Ascending aorta (tissue), 2 donors: ENCODE measurements around the gene PADI2. TPM values are rescaled to one million over a fixed set of nuclear protein-coding genes. Genes with fewer than 3 reads are reported as not detected.

ENCODE experiments used
- DNase-seq, 2 donors: peaks; one replicate each; pipeline ENCODE4 v3.0.0-alpha.2; 2019; ENCODE audit warnings: low spot score in 2 of 2
- H3K27ac ChIP-seq, 2 donors: fragments of 200-600 bp; sonication (generic); one replicate each; pipeline ENCODE4 v1.5.1; 2016 to 2017; ENCODE audit warnings: mild to moderate bottlenecking in 1 of 2
- H3K27me3 ChIP-seq: fragments of 200-600 bp; sonication (generic); one replicate; pipeline ENCODE4 v1.5.1; 2017
- H3K36me3 ChIP-seq, 2 donors: fragments of 200-600 bp; sonication (generic); one replicate each; pipeline ENCODE4 v1.5.1; 2016
- H3K4me1 ChIP-seq, 2 donors: fragments of 200-600 bp; sonication (generic); one replicate each; pipeline ENCODE4 v1.5.1; 2016 to 2017; ENCODE audit warnings: mild to moderate bottlenecking in 1 of 2
- H3K4me3 ChIP-seq, 2 donors: fragments of 200-600 bp; sonication (generic); one replicate each; pipeline ENCODE4 v1.5.1; 2016 to 2017; ENCODE audit warnings: mild to moderate bottlenecking in 1 of 2
- H3K9me3 ChIP-seq, 2 donors: fragments of 200-600 bp; sonication (generic); one replicate each; pipeline ENCODE4 v1.5.1; 2016
- CTCF ChIP-seq, 3 experiments: fragments of 200-600 bp in 2 of 3; fragments of 450-650 bp in 1 of 3; sonication (generic) in 2 of 3; IDR thresholded peaks; one replicate each; pipeline ENCODE4 v1.5.1; 2016 to 2019; ENCODE audit warnings: antibody characterized with exemption in 3 of 3, mild to moderate bottlenecking in 1 of 3, moderate library complexity in 1 of 3
- intact Hi-C: fragments of 100-400 bp; cut with DNase I; formaldehyde crosslinking; loops from one replicate; pipeline ENCODE4 v1.15.1; 2023
- total RNA-seq: library from RNA; depleted of rRNA; stranded (reverse); fragments of >200 nt; gene quantifications from one replicate; pipeline ENCODE4 v1.1.0, GENCODE V29; 2016

PADI2 gene
- total RNA-seq, 1 donor from 2014 or later, result 0.21 TPM

DNA sequence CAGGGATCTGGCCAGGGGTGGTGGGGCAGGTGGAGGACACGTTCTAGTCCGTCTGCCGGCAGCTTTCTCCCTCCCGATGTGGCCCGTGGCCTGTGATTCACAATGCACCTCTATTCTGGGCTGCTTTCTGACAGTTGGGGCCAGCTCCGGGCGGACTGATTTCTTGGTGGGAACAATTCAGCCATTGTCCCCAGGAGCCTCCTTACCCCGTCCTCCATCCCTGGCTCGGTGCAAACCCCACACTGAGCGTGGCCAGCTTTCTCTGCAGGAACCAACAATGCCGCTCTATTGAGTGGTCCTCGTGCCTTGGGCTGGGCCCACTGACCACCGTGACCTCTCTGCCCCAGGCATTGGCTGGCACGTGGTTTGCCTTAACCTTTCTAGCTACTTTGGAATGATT is 29.7 kb downstream of the PADI2 start:
- Histone ChIP-seq H3K36me3 (no peaks in the 10 kb centered on the region), H3K27ac (no peak overlapping the region), H3K4me1 (no peaks in the 10 kb centered on the region), H3K4me3 (no peak overlapping the region), H3K9me3 (no peaks in the 10 kb centered on the region), H3K27me3 (no peaks in the 10 kb centered on the region)
- intact Hi-C loops, result no loop called here
- no peak for DNase-seq
- no peak for TF ChIP-seq CTCF (IDR thresholded peaks at IDR 0.05)

DNA sequence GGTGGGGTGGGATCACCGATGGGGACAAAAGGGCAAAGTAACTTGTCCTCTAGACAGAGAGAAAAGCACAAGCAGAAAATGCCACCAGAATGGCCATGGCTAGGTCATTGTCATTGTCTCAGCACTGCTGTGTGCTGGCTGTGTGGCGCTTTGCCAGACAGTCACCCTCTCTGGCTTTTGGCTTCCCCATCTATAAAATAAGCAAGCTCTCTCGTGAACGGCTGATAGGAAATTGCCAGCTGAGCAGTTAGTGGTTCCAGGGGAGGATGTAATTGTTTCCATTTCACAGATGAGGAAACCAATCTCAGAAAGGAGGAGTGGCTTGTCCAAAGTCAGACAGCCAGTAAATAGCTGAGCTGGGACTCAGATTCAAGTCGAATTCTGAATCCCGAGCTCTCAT is 32.5 kb downstream of the PADI2 start:
- Histone ChIP-seq H3K27ac (no peak overlapping the region), H3K36me3 (no peaks in the 10 kb centered on the region), H3K27me3 (no peaks in the 10 kb centered on the region), H3K4me1 (no peaks in the 10 kb centered on the region), H3K4me3 (no peak overlapping the region), H3K9me3 (no peaks in the 10 kb centered on the region)
- DNase-seq, result no peak
- no peak for TF ChIP-seq CTCF (IDR thresholded peaks at IDR 0.05)
- intact Hi-C loops, result no loop called here

DNA sequence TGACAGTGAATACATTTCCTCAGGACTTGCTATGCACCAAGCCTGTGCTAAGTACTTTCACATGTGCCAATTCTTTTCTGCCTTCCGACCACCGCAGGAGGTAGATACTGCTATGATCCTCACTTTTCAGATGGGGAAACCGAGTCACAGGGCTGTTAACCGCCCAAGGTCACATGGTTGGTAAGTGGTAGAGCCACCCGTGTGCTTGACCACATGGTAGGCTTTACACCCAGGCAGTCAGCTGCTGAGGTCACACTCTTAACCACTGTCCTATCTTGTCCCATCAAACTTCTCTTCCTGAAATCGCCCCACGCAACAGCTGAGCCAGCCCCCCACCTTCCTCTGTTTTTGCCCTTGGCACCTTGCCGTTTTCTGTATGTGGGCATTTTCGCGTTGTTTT is 34.5 kb downstream of the PADI2 start:
- no peaks in the 10 kb centered on the region for H3K36me3 ChIP-seq
- H3K9me3 ChIP-seq, result no peaks in the 10 kb centered on the region
- H3K27ac ChIP-seq, result no peak overlapping the region
- no peak overlapping the region for H3K4me3 ChIP-seq
- no peak for TF ChIP-seq CTCF (IDR thresholded peaks at IDR 0.05)
- intact Hi-C loops, result no loop called here
- no peaks in the 10 kb centered on the region for H3K4me1 ChIP-seq
- no peaks in the 10 kb centered on the region for H3K27me3 ChIP-seq
- no peak for DNase-seq

- no peak for DNase-seq
- Histone ChIP-seq H3K4me1 (no peaks in the 10 kb centered on the region), H3K4me3 (no peak overlapping the region), H3K27ac (no peak overlapping the region), H3K36me3 (no peaks in the 10 kb centered on the region), H3K27me3 (no peaks in the 10 kb centered on the region), H3K9me3 (no peaks in the 10 kb centered on the region)
- no peak for TF ChIP-seq CTCF (IDR thresholded peaks at IDR 0.05)
- intact Hi-C loops, result no loop called here
Observed at GRCh38 chr1:17082761-17083160, 36.5 kb downstream of the PADI2 start.

DNA sequence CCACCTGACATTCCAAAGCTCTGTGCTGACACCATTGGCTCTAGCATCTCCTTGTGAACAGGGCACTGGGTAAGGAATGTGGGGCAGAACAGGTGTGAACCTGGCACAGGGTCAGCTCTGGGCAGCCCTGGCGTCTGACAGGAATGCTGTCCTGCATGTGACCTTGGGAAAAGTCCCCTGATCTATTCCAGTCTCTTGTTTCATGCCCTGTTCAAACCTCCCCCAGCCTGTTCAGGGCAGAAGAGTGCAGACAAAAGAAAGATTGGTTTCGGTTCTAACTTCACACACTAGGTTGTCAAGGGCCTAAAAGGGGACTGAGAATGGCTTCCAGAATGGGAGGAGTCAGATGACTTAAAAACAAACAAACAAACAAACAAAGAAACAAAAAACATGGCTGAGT is 37.8 kb downstream of the PADI2 start:
- TF ChIP-seq CTCF (IDR thresholded peaks at IDR 0.05), result no peak
- H3K4me3 ChIP-seq, result no peak overlapping the region
- H3K9me3 ChIP-seq, result no peaks in the 10 kb centered on the region
- no peaks in the 10 kb centered on the region for H3K27me3 ChIP-seq
- DNase-seq, result no peak
- H3K36me3 ChIP-seq, result no peaks in the 10 kb centered on the region
- intact Hi-C loops, result no loop called here
- no peaks in the 10 kb centered on the region for H3K4me1 ChIP-seq
- H3K27ac ChIP-seq, result no peak overlapping the region

GRCh38 chr1:17080880-17081279 is 38.4 kb downstream of the PADI2 start:
- Histone ChIP-seq H3K4me1 (no peaks in the 10 kb centered on the region), H3K27me3 (no peaks in the 10 kb centered on the region), H3K4me3 (no peak overlapping the region), H3K27ac (no peak overlapping the region), H3K36me3 (no peaks in the 10 kb centered on the region), H3K9me3 (no peaks in the 10 kb centered on the region)
- intact Hi-C loops, result no loop called here
- TF ChIP-seq CTCF (IDR thresholded peaks at IDR 0.05), result no peak
- no peak for DNase-seq
